H1 (cell line): ENCODE data around the gene PRKN. TPM values are rescaled to one million over a fixed set of nuclear protein-coding genes. Genes with fewer than 3 reads are reported as not detected.

ENCODE experiments used
- CBX5 ChIP-seq: fragments of 300-800, 300-1000 bp; sonication (generic); IDR thresholded peaks from 2 replicates; pipeline ENCODE4 v1.7.1; 2016; ENCODE audit warnings: antibody characterized with exemption, low read length, low read depth
- CHD7 ChIP-seq: fragments of 300-600 bp; sonication (generic); IDR thresholded peaks from 2 replicates; pipeline ENCODE4 v1.7.1; 2012; ENCODE audit warnings: low read length, moderate library complexity, mild to moderate bottlenecking, inconsistent platforms; ENCODE audit not compliant: insufficient replicate concordance
- HDAC6 ChIP-seq: IDR thresholded peaks from one replicate; pipeline ENCODE4 v1.7.1; 2012; ENCODE audit warnings: low read depth, mild to moderate bottlenecking, inconsistent platforms, low read length, moderate library complexity
- TCF12 ChIP-seq: IDR thresholded peaks from 2 replicates; pipeline ENCODE4 v1.6.1; 2011; ENCODE audit warnings: low read depth, mild to moderate bottlenecking, low read length
- TEAD4 ChIP-seq: IDR thresholded peaks from 2 replicates; pipeline ENCODE4 v1.6.1; 2012; ENCODE audit warnings: low read depth, low read length, inconsistent platforms, mixed read lengths
- polyA plus RNA-seq, 7 experiments: library from polyadenylated mRNA; depleted of rRNA in 3 of 7; stranded (reverse) in 5 of 7; unstranded in 2 of 7; fragments of >200 nt in 5 of 7; fragments of 200-250 nt in 2 of 7; gene quantifications; 1 replicate in 5 of 7; 2 replicates in 1 of 7; 4 replicates in 1 of 7; pipeline versions ENCODE4 v1.2.1 to v1.2.3, GENCODE V29; 2011 to 2013; ENCODE audit warnings: missing spikeins in 2 of 7, mixed read lengths in 2 of 7
- total RNA-seq: library from RNA; stranded (reverse); fragmentation: NEBNext Ultra II Directional; extraction: Animal tissue kit (Norgen Biotek cat#: 25700); gene quantifications from 2 replicates; pipeline ENCODE4 v1.2.1, GENCODE V29; 2021

Gene PRKN
- total and polyA plus RNA-seq, 2 of the 8 experiments (the other 6 are each of a cell fraction or from before 2014, with no cell fraction given) = 0.13 to 0.29 TPM

DNA sequence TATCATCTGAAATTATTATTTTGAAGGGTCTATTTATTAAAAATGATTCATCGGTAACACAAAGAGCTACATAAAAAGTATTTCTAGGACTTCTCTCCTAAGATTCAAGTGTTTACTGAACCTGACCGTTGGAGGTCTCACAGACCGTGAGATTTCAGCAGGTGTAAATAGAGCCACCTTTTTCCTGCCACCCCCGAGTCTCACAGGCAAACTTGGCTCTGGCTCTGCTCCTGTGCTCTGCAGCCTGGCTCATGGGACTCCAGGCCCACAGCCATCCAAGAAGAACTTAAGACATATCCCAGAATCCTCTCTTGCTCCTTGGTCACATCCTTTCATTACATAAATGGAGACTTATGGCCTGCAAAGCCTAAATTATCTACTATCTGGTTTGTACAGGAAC, 1385.9 kb downstream of the PRKN start (continued):
- no peak for TF ChIP-seq CHD7
- TF ChIP-seq TCF12 = no peak
- TF ChIP-seq HDAC6 = no peak
- TF ChIP-seq TEAD4 = no peak
- no peak for TF ChIP-seq CBX5
